ENCODE data around the gene CSPG5. TPM values are rescaled to one million over a fixed set of nuclear protein-coding genes. Genes with fewer than 3 reads are reported as not detected.

CSPG5 gene
- total RNA-seq, 1 experiment from 2014 or later = 5.7 TPM

GRCh38 chr3:47571391-47572175 lies 7.1 kb downstream of the CSPG5 start:
- Histone ChIP-seq H3K18ac (ENCODE audit: insufficient read length, low read depth, low read length) (no peak overlapping the region), H3K4me1 (ENCODE audit: insufficient read depth, low read length) (no peaks in the 10 kb centered on the region), H4K91ac (ENCODE audit: insufficient read length, low read depth, low read length) (no peak overlapping the region), H3K27ac (ENCODE audit: insufficient read length, low read depth, low read length) (no peak overlapping the region), H2BK120ac (ENCODE audit: low read depth, low read length, poor library complexity, severe bottlenecking) (no peak overlapping the region), H4K8ac (replicated peaks; ENCODE audit: insufficient read length, low read depth, low read length) (no peak overlapping the region), H4K5ac (ENCODE audit: insufficient read length, low read depth, low read length) (no peak overlapping the region), H3K4ac (ENCODE audit: low read depth, low read length) (no peak overlapping the region), H2BK5ac (ENCODE audit: insufficient read length, low read length) (no peak overlapping the region), H2AFZ (ENCODE audit: low read length) (no peak overlapping the region), H3T11ph (ENCODE audit: low read length) (no peak overlapping the region), H2BK15ac (ENCODE audit: low read depth, low read length) (no peak overlapping the region), H3K4me2 (ENCODE audit: insufficient read depth, insufficient read length, low read length) (no peak overlapping the region), H2BK12ac (ENCODE audit: insufficient read length, low read depth, low read length) (no peak overlapping the region), H3K23ac (ENCODE audit: insufficient read length, low read depth, low read length) (no peak overlapping the region), H3K27me3 (ENCODE audit: insufficient read depth, low read length) (no peaks in the 10 kb centered on the region), H4K20me1 (ENCODE audit: control insufficient read depth, insufficient read depth, insufficient read length) (no peaks in the 10 kb centered on the region), H3K23me2 (ENCODE audit: insufficient read length, low read depth, low read length, poor library complexity, severe bottlenecking) (no peaks in the 10 kb centered on the region), H2BK20ac (ENCODE audit: low read depth, low read length, poor library complexity, severe bottlenecking) (no peak overlapping the region), H3K56ac (ENCODE audit: insufficient read length, low read depth, low read length) (no peak overlapping the region), H3K14ac (ENCODE audit: insufficient read depth, low read length) (no peak overlapping the region; the same call in 1 of the 2 replicates), H3K79me2 (ENCODE audit: insufficient read depth, low read length) (no peaks in the 10 kb centered on the region), H3K79me1 (ENCODE audit: insufficient read depth, low read depth, low read length, poor library complexity, severe bottlenecking) (no peaks in the 10 kb centered on the region), H2AK5ac (ENCODE audit: insufficient read length, low read length) (no peak overlapping the region), H3K9ac (ENCODE audit: extremely low read depth, insufficient read length, low read length) (no peak overlapping the region), H3K9me3 (ENCODE audit: control insufficient read depth, low read depth, low read length) (no peaks in the 10 kb centered on the region)
- no peak overlapping the region for H3K4me3 Mint-ChIP-seq
- TF ChIP-seq, protein P1, sequence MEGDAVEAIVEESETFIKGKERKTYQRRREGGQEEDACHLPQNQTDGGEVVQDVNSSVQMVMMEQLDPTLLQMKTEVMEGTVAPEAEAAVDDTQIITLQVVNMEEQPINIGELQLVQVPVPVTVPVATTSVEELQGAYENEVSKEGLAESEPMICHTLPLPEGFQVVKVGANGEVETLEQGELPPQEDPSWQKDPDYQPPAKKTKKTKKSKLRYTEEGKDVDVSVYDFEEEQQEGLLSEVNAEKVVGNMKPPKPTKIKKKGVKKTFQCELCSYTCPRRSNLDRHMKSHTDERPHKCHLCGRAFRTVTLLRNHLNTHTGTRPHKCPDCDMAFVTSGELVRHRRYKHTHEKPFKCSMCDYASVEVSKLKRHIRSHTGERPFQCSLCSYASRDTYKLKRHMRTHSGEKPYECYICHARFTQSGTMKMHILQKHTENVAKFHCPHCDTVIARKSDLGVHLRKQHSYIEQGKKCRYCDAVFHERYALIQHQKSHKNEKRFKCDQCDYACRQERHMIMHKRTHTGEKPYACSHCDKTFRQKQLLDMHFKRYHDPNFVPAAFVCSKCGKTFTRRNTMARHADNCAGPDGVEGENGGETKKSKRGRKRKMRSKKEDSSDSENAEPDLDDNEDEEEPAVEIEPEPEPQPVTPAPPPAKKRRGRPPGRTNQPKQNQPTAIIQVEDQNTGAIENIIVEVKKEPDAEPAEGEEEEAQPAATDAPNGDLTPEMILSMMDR (conservative IDR thresholded peaks at IDR 0.05) = no peak
- peaks cover 20% of the 10 kb centered on the region for H3K27me3 Mint-ChIP-seq (ENCODE audit: low read depth)
- H3K4me1 Mint-ChIP-seq = peaks cover 0 to 8% of the 10 kb centered on the region in 2 experiments; a peak in 3 of 4 replicates
- no peaks in the 10 kb centered on the region; a peak in 1 of 7 replicates for H3K36me3 Mint-ChIP-seq (ENCODE audit: insufficient read depth in 1 of 3, low read depth in 3 of 3)
- H3K9me3 Mint-ChIP-seq = no peaks in the 10 kb centered on the region
- no CpG with 5 or more reads among the region's 10 CpGs for WGBS (ENCODE audit: extremely low coverage, insufficient read length, low lambda C conversion rate)
- DNase-seq = no peak
- H3K27ac Mint-ChIP-seq = no peak overlapping the region; a peak in 2 of 7 replicates
